GM19328 (cell line): ENCODE data around the gene MAN2A2.

Source experiments
- ATAC-seq: cut with Tn5 transposase; IDR thresholded peaks from one replicate; pipeline ENCODE4 v1.9.1; 2021; ENCODE audit warnings: mild to moderate bottlenecking, moderate library complexity; ENCODE audit not compliant: unreplicated experiment

The MAN2A2 gene

DNA sequence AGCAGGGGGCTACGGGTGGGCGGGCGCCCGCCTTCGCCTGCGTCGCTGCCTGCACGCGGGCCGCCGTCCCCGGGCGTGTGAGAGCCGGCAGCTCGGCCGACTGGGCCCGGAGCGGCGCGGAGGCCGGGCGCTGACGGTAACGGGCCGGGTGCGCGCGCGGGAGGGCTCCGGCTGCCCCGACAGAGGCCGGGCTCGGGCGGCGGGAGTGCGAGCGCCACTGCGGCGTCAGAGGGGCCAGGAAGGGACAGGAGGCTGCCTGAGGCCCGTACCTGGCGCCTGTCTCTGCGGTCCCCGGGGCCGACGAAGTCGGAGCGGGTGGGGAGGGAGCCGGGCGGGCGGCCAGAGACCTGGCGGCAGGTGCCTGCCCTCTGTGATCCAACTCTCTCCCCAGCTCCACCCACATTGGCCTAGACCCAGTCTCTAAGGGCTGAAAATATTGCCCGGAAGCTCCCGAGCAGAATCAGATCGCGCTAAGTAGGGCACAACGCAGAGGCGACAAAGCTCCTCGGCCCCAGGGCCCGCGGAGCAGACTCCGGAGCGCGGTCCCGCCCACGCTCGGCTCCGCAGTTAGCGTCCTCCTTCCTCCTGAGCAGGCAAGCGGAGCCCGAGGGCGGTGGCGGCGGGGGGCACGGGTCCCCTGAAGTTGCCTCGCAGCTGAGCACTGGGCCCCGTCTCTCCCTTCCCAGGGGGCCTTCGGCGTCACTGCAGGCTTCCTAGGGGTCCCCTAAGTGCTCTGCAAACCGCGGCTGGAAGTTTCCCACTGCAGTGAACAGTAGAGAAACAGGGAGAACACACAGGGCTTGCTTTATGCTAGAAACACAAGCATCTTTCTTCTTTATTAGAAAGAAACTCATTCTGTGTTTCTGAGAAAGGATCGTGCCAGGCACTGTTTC, at the start of gene MAN2A2:
MAN2A2 (plus strand) TSS at position 463 of the 893 bp plus-strand sequence. CDS start 906 bp downstream, outside the sequence.
- ATAC-seq: peak; percentile 50

DNA sequence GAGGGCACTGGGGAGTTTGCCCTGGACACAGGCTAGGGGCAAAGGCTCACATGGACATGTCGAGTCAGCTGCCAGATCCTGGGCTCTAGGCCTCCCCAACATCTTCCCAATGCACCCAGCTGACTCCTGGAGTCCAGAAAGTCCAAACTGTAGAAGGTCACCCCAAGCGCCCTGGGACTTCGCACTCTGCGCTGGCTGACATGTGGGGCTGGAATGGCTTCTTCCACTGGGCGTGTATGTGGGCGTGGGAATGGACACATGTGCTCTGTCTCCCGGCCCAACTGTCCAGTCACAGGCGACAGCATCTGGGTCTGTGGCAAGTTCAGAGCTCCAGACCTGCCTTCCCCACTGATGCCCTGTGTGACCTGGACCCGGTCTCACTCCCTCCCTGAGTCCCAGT, 48.0 kb upstream of the MAN2A2 start:
- ATAC-seq: no peak

DNA sequence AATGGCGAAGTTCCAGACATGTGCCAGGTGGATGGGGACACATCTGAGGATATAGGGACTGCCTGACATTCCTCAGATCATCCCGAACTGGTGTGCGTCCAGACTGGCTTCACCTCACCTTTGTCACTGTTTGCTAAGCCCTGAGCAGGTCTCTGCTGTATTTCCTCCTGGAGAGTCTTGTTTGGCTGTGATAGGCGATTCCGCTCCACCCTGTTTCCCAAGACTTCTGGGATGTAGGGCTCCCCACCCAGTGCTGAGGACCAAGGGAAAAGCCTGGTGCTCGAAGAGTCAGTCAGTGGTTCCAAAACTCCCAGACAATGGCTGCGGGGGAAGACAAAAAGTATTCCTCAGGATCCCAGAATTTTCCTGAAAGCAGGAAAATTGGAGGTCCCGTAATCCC, 45.8 kb upstream of the MAN2A2 start:
- no peak for ATAC-seq

DNA sequence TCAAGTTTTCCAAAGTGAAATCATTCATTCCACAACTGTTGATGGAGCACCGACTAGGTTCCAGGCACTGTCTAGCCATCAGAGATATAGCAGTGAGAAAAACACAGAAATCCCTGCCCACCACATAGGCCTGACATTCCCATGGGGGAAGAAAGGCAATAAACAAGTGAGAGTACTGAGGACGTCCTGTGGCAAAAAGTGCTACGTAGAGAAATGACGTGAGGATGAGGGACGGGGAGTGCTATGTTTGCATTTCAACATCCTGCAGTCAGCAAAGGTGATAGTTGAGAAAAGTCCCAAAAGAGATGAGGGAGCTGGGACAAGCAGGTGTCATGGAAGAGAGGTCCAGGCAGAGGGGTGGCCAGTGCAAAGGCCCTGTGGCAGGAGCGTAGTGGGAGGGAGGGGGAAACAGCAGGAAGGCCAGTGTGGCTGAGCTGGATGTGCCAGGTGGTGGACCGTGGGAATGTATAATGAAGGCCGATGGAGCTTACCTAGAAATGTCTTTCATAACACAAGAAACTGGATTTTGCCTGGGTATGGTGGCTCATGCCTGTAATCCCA, 45.1 kb upstream of the MAN2A2 start:
- ATAC-seq: no peak

DNA sequence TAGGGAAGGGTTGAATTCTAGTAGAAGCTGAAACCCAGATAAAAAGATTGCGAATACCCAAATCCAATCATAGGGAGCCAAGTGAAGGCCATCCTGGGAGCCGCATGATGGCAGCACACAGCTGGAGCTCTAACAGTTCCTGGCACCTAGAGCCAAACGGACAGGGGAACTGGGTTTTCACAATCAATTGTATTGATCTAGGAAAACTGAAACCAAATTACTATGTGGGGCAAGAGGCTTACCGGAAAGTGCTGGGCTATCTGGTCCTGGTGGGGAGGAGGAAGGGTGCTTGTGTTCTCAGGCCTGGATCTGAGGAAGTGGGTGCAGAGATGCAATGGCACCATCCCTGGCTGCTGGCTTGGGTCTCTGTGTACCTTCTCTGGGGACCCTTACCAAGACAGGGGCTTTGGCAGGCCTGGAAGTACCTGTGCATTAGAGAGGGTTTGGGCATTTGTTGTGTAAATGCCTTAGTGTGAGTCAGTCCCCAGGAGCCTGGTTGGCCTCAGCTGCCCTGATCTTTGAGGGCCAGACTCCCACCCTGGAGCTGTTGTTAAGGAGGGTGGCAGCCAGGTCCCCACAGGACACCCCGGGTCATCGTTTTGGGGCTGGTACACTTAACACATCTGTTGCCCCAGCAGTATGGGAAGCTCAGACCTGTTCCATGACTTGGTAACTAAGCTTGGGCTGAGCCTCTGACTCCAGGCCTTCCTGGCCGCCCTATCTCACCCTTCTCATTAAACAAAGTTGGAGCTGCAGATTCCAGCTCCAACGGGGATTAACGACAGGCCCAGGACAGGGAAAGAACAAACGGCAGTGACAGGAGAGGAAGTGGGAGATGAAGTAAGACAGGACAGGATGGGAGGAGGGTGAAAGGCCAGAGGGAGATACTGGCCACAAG, 43.6 kb upstream of the MAN2A2 start:
- ATAC-seq: no peak

DNA sequence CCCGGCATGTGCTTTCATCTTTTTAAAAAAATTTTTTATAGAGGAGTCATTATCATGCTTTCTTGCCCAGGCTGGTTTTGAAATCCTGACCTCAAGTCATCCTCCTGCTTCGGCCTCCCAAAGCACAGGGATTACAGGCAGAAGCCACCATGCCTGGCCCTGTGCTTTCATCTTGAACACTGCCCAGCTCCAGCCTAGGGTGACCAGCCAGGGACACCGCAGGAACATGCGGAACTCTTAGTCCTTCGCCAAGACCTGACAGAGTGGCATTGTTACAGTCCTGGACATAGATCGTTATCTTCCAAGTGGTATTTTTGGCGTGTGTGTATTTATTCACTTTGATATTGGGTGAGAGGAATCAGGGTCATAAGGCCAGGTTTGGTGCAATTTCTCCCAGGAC, 42.7 kb upstream of the MAN2A2 start:
- ATAC-seq: no peak

DNA sequence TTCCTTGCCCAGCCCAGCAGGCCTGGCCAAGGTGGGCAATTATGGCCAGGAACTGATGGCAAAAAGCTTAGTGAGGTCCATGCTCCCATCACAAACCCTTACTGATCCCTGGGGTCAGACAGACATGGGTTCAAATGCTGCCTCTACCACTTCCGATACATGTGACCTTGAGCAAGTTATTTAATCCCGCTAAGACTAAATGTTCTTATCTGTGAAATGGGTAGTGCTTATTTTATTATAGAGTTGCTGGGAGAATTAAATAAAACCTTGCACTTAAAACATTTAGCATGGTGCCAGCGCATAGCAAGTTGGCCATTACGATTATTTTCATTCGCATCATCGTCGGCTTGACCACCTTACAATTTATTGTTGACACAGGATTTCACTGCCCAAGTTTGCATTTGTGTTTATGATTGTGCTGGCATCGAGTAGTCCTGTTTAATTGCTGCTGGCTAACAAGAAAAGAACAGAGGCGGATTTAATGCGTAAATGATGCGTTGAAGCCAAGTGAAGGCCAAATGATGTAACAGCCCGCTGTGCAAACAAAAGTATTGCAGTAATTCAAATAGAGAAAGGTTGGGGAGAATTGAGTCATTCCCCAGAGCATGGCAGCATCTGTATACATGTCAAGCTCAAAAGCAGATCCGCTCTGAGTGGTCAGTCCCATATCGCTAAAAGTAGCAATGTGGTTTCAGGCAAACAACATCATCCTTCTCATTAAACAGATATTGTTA, 42.0 kb upstream of the MAN2A2 start:
- ATAC-seq: no peak

DNA sequence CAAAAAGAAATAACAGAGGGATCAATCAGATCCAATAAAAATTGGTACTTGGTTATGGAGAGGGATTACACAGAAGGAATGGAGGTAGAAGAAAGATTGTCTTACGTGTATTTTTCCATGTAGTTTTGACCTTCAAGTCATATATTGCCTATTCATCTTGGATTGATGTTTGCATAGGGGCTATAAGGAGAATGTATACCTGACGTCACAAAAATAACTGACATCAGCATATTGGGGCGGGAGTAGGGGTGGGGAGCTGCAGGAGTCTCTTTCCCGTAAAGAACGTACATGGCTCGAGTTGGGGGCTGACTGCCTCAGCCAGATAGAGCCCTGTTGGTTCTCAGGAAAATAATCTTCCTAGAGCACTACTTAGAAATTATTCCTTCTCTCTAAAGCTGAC, 40.6 kb upstream of the MAN2A2 start:
- no peak for ATAC-seq

DNA sequence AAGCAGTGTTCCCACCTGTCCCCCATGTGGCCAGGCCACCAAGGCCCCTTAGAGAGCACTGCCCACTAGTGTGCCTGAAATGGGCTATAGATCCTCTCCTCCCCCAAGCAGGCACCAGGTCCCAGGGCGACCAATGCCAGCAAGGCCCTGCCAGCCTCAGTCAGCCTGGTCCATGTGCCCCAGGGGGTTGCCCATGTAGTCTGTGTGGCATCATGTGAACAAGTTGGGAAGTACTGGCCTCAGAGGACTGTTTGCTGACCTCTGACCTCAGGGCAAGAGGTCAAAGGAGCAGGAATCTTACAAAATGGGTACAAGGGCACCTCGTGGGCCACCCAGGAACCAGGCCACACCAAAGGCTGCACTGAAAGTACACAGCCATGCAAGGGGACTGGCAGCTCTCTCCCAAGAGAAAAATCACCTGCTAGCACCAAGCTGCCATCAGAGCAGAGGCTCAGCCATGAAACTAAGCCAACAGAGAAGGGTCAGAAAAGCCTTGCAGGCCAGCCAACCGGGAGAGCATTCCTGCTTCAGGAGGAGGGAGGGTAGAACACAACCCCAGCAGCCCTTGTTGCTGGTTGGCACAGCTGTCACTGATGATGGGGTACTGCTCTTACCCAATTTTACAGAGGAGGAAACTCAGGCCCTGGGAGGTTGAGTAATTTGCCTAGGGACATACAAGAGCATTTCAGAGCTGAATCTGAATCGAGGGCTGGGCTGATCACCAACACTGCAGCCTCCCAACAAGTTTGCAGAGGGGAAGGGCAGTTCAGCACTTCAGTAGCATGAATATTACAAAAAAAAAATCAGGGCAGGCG, 39.9 kb upstream of the MAN2A2 start:
- ATAC-seq: no peak

DNA sequence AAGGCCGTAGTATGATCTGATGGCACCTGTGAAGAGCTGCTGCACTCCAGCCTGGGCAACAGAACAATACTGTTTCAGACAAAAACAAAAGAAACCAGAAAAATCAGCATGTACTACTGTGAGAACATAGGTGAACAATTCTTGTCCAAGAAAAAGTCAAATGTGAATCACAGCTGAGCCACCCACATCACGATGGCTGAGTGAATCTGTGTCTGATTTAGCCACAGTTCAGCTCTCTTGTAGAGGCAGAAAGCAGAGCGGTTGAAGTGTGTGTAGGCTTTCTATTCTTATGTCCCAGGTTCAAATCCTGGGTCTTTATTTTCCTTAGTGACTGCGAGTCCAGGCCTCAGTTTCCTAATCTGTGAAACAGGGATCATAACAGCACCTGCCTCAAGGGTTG, 39.1 kb upstream of the MAN2A2 start:
- no peak for ATAC-seq

DNA sequence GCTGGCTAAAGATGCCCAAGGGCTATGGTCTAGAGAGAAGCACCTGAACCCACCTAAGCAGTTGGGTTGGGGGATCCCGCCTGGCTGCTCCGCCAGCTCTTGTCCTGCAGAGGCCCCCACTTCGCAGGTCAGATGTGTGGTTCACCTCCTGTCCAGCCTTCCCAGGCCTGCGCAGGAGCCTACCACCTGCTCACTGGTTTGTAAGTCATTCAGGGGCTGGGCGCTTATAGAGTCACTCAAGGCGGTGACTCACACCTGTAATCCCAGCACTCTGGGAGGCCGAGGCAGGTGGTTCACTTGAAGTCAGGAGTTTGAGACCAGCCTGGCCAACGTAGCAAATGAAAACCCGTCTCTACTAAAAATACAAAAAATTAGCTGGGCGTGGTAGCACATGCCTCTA, 38.6 kb upstream of the MAN2A2 start:
- ATAC-seq: no peak

DNA sequence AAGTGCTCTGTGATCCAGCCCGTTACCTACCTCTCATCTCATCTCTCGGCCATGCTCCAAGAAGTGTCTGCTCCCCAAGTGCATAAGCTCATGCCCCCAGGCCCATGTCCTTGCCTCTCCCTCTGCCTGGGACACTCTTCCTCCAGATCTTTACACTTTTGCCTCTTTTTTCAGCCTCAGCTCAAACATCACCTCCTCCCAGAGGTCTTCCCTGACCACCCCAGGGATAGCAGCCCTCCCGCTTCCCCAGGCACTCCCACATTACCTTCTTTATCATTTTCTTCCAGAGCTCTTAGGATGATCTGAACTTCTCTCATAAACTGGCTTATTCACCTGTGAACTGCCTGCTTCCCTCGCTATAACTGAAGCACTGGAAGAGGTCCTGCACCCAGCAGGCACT, 37.4 kb upstream of the MAN2A2 start:
- ATAC-seq: no peak

DNA sequence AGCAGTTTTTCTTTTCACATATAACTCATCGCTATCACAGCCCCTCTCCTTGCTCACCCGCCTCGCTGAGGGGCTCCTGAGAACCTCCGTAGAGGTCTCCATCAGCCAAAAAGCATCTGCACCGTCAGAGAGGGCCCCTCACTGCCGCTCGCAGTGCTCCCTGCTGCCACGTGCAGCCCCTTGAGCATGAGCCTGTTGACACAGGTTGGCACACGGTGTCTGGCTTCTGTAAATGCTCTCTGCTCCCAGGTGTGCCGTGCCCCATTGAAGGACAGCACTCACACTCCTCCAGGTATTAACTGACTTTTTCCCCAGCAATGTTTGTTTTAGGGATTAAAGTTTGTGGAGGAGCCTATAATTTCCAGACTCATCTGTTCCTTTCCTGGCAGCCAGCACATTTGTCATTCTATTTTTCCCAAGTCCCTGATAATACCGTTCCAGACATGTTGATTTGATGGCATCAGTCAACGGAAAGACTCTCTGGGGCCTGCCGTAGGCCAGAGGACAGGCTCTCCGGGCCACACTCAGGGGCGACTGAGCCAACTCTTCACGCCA, 36.9 kb upstream of the MAN2A2 start:
- no peak for ATAC-seq

DNA sequence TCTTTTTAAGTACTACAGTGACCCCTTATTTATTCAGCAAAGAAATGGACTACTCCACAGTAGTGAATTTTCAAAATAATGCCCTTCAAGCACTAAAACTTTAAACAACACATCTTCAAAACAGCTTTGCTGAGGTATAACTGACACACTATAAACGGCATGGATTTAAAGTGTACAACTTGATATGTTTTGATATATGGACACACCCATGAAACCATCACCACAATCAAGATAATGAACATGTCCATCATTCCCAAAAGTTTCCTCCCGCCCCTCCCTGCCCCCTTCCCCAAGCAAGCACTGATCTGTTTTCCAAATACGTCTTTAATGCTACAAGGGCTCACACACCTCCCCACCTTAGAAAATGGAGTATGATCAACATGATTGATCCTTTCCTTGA, 36.3 kb upstream of the MAN2A2 start:
- no peak for ATAC-seq

DNA sequence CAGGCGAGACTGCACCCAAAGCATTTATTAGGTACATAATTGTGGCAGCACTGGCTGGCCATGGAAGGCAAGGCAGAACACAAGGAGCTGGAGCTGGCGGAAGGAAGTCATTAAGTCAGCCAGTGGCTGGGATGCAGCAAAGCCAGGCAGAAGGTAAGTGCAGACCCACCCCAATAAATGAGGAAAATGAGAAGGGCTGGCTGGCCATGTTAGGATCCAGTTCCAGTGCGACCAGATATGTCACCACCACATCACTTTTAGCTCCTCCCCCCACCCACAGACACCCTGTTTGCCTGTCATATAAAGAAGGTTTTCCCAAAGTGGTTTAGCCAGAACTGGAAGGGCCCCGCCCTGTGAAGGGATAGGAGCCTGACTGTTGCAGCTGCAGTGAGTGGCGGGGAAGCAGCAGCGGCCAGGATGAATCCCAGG, 34.8 kb upstream of the MAN2A2 start, which contains the start of gene FURIN:
FURIN (plus strand) TSS at position 328 of the 429 bp plus-strand sequence. CDS start 7,153 bp downstream, outside the sequence.
- ATAC-seq: no peak

DNA sequence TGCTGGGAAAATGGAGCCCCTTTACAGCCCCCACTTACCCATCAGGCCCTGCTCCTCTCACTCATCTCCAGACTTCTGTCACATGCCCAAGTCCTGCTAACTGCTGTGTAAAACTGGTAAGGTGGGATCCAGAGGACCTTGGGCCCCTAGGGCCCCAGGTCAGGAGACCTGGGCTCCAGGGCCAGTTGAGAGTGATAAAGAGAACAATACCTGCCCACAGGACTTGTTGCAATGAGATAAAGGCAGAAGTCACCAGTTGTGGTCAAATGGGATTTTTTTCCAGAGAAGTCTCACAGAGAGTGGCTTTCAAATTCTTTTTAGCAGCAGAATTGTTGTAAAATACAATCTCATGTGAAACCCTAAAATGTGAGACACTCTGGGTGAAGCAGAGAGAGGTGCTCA, 34.0 kb upstream of the MAN2A2 start:
- ATAC-seq: no peak

DNA sequence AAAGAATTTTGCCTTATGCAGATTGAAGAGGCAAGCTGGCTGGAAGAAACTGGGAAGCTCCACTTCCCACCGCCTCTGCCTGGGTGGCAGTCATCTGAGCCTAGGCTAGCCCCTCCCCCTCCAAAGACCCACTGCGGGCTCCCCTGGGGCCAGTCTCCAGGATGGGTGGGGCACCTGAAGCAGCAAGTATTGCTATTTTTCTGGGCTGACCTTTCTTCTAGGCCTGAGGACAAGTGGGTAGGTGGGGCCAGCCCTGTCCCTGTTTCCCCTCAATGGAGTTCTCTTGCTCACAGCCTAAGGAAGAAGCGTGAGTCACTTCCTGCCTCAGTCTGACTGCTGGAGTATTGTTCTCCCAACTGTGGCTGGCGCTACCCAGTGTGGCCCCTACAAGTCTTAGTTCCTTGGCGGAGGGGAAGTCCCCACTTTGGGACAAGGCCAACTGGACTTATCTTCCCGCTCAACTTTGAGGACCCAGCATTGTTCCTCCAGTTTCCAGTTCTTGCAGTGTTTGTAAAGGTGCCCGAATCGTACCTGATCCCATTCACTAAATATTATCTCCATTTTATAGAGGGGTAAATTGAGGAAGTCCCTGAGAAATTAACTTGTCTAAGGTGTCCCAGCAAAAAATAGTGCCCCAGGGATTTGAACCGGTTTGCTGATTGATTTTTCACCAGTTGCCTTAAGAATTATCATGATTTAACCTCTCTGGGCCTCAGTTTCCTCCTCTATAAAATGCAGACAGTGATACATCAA, 33.3 kb upstream of the MAN2A2 start:
- ATAC-seq: no peak

DNA sequence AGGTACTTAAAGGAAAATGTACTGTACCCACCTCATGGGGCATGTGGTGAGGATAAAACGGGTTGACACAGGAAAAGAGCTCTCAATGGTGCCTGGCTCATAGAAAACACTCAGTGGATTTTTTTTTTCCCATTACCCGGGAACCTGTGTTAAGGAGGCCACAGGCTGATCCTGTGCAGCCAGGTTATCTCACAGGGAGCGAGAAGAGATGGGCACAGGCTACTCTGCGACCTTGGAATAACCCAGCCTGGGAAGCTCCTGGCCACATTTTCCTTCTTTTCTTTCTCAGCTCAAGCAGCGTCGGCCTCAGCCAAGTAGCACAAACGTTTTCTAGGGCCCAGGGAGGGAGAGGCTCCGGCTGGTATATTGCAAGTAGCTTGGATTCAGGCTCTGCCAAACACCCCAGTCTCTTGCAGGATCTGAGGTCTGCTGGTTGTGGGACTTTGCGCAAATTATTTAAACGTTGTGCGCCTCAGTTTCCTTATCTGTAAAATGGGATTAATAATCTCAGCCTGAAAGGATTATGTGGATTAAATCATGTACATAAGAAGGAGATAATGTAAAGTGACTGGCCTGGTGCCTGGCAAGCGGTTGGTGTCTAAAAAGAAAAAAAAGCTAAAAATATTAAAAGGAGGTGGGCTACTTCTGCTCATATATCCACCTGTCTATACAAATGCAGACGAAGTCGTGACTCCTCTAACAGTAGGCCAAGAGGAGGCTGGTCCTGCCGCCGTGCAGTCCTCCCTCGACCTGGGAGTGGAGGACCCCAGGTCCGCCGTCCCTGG, 32.6 kb upstream of the MAN2A2 start:
- no peak for ATAC-seq
